D721Med (cell line): ENCODE measurements around the gene CLSTN2.

Experiments used
- DNase-seq: peaks from one replicate; pipeline ENCODE4 v3.0.0; 2011; ENCODE audit warnings: low spot score; ENCODE audit not compliant: insufficient read length
- FAIRE-seq: peaks from 2 replicates; lab custom pipeline; 2011; peaks lifted over from hg19 to GRCh38; lab: Jason Lieb, UNC
- TF ChIP-seq, protein P1 (sequence below): IDR thresholded peaks from 2 replicates; pipeline ENCODE4 v1.5.1; 2012; ENCODE audit warnings: mild to moderate bottlenecking, control low read depth; ENCODE audit not compliant: insufficient read depth; ENCODE audit errors: missing control alignments

The CLSTN2 gene

DNA sequence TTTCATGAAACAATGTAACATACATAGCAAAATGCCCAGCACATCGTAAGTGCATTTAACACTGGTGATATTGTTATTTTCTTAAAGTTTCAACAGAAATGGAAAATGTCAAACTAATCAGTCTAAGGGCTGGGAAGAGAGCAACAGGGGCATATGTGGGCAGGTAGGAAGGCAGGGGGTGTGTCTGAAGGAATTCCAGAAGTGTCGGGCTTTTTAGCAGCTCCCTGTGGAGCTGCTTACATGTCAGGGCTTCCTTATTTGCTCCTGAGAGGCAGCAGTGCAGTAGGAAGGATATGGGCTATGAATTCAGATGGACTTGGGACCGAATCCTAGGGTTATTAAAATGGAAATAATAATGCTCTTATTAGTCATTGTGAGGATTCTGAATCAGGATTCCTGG lies 311.6 kb downstream of the CLSTN2 start:
- DNase-seq (no peak), FAIRE-seq (no peak)
- TF ChIP-seq, protein P1, sequence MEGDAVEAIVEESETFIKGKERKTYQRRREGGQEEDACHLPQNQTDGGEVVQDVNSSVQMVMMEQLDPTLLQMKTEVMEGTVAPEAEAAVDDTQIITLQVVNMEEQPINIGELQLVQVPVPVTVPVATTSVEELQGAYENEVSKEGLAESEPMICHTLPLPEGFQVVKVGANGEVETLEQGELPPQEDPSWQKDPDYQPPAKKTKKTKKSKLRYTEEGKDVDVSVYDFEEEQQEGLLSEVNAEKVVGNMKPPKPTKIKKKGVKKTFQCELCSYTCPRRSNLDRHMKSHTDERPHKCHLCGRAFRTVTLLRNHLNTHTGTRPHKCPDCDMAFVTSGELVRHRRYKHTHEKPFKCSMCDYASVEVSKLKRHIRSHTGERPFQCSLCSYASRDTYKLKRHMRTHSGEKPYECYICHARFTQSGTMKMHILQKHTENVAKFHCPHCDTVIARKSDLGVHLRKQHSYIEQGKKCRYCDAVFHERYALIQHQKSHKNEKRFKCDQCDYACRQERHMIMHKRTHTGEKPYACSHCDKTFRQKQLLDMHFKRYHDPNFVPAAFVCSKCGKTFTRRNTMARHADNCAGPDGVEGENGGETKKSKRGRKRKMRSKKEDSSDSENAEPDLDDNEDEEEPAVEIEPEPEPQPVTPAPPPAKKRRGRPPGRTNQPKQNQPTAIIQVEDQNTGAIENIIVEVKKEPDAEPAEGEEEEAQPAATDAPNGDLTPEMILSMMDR: no peak

DNA sequence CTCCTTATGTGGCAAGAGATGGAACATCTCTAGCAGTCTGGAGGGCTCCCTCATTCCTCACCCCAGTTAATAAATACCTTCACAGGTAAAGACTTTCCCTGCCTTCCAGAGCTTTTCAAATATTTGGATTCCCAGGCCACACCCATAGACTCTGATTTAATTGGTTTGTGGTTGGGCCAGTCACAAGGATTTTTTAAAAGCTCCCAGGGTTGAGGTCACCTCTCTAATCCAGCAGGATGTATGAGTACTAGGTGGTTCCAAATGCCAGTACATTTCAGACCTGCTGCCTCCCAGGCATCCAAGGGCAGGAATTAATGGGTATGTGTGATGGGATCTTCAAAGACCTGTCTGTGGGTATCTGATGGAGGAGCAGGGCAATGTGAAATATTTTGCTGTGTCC lies 312.8 kb downstream of the CLSTN2 start:
- FAIRE-seq (no peak), DNase-seq (no peak)
- TF ChIP-seq, protein P1: no peak

DNA sequence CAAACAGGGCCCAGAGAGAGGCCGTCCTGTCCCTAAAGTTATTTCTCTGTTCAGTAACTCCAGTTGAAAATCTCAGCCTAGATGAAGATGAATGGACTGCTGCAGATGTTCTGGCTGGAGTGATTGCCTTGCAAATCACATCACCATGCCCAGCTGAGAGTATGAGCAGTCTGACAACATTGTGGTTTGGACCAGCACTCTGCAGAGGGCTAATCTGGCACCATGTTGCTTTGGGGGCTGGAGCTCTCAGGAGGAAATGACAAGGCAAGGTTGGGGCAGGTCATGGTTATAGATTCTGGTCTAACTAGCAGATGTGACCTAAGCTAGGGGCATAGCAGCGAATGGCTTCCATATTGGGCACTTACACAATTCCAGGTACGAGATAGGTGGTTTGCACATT lies 314.2 kb downstream of the CLSTN2 start:
- FAIRE-seq (no peak), DNase-seq (no peak)
- TF ChIP-seq, protein P1: no peak

DNA sequence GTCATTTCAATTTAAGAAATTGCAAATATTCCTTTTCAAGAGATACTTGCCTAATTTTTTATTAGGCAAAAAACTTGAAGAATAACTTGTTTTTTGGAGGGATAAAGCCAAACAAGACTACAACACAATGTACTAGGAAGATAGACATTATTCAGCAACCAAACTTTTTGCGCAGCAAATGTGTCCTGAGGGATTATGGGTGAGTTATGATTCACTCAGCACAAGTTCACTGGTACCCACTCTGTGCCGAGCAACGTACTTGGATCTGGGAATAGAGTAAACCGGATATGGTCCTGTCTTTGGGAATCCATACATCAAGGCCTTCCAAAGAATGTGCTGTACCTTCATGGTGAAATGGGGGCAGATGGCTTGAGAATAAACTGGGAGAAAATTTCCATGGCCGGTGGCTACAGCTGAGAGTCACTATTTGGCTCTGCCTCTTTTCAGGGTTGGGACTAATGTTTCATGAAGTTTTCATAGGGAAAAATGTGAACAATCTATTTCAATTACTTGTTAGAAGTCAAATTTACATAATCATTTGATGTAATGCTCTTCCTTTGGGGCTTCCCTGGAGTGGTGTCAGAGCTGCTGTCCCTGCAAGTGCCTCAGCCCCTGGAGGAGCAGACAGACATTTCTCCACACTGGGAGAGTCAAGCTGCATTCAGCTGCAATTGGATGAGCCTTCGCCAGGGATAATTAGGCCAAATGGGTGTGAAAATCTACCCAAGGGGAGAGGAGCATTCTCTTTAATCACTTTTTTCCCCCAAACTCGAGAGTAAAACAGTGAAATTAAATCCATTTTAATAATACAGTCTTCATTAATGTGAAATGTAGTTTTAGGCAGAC lies 315.2 kb downstream of the CLSTN2 start:
- TF ChIP-seq, protein P1: no peak
- no peak for FAIRE-seq
- DNase-seq: no peak

DNA sequence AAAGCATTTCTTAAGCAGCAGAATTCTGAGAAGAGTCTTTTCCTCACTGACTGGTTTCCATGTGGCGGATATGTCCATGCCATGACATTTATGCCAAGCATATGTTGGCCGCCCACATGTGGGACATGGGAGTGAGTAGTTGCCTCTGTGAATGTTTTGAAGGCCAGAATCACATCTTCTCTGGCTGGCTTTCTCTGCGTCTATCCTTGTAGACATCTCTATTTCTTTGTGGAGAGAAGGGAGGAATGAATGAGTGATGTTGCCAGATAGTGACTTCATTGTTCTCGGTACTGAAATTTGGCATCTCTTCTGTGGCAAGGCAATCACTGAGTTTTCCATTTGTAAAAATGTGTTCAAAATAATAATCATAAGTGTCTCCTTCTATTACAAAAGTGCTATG lies 316.0 kb downstream of the CLSTN2 start:
- FAIRE-seq (no peak), DNase-seq (no peak)
- TF ChIP-seq, protein P1: no peak

DNA sequence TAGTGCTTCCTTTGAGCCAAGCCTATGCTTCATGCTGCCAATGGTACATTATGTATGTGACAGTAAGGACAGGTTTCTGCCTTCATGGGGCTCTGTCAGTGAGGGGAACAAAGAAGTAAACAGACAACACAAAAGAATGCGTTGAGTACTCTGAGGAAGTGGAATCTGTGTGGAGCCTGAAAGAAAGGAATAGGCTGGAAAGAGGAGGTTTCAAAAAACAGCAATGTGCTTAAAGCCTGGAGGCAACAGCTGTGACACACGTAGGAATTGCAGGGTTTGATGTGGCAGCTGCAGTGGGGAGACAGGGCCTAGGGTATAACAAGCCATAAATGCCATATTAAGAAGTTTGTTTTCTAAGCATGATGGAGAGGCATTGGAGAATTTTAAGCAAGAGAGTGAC lies 316.7 kb downstream of the CLSTN2 start:
- FAIRE-seq: no peak
- TF ChIP-seq, protein P1: no peak
- no peak for DNase-seq
